ENCODE measurements around the gene FBXL7. TPM values are rescaled to one million over a fixed set of nuclear protein-coding genes. Genes with fewer than 3 reads are reported as not detected.

The FBXL7 gene
- total and polyA plus RNA-seq, 12 donors: 8.7 to 33.4 (median 23.5) TPM

DNA sequence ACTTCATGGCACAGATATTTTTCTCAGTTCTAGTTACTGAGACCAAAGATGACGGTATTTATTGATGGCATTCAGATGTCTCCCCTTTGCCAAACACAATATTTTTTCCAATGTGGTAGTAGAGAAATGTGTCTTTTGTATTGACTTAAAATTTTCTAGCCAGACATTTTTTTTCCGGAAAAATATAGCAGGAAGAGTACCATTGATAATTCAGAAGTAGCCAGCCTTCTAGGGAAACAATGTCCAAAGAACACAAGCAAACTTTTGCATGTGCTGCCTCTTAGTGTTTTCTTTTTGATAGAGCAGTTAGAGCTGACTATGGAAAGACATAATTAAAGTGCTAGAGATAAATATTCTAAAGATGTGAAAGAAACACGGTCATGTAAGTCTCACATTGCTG lies 448.2 kb downstream of the FBXL7 start:
- H3K27me3 ChIP-seq: no peaks in the 10 kb centered on the region
- DNase-seq: no peak
- ATAC-seq: no peak
- peak in 3 of 9 donors; percentile 27 to 44 (median 28) for TF ChIP-seq CTCF (IDR thresholded peaks at IDR 0.05)
- H3K27ac ChIP-seq: no peak overlapping the region
- 65 to 69% methylated on average over 3 of the region's 3 CpGs for WGBS, 2 donors
- H3K4me3 ChIP-seq: no peak overlapping the region
- H3K36me3 ChIP-seq: peaks cover 0 to 29% (median 0%) of the 10 kb centered on the region in 9 donors
- H3K9me3 ChIP-seq: peaks cover 0 to 4% (median 0%) of the 10 kb centered on the region in 11 donors
- H3K4me1 ChIP-seq: peaks cover 0 to 7% (median 0%) of the 10 kb centered on the region in 9 donors
- intact Hi-C loops (cut with DNase I): no loop called here

DNA sequence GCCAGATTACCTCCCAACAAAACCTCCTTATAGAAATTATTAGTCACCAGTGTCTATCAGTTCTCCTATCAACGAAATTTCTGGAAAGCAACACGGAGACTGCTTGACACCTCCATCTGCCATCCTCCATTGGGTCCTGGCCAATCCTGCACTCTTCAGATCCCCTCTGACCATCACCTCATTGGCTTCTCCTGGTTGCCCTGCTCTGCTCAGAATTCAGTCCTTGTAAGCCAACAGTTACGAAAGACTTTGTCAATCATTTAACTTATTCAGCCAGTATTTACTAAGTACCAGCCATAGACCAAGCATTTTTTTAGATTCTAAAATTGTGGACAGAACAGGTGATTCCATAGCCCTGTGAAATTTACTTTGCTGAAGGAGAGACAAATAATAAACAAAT lies 451.1 kb downstream of the FBXL7 start:
- DNase-seq: no peak
- 89 to 94% methylated on average over 3 of the region's 3 CpGs for WGBS, 2 donors

DNA sequence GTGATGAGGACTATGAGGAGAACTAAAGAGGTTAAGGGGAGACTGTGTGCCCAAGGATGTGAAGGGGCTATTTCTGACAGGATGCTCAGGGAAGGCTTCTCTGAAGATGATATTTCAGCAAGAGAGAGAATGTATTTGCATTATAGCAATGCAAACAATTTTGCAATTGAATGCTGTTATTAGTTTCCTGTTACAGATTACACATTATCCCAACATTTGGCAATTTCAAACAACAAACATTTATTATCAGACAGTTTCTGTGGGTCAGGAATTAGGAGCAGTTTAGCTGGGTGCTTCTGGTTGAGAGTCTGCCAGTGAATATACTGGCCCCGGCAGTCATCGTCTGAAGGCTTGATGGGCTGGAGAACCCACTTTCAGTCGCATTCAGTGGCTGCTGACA lies 451.6 kb downstream of the FBXL7 start:
- Histone ChIP-seq H3K27me3 (no peaks in the 10 kb centered on the region), H3K27ac (no peak overlapping the region), H3K4me3 (no peak overlapping the region), H3K9me3 (peaks cover 0 to 4% (median 0%) of the 10 kb centered on the region in 11 donors), H3K36me3 (peaks cover 0 to 16% (median 0%) of the 10 kb centered on the region in 9 donors), H3K4me1 (peaks cover 0 to 7% (median 0%) of the 10 kb centered on the region in 9 donors)
- intact Hi-C loops (cut with DNase I): no loop called here
- no peak for DNase-seq
- TF ChIP-seq CTCF (IDR thresholded peaks at IDR 0.05): no peak
- no peak for ATAC-seq
- WGBS, 2 donors: 95 to 97% methylated on average over 3 of the region's 3 CpGs

More for the DNA sequence above, 451.1 kb downstream of the FBXL7 start:
- no peak overlapping the region for H3K27ac ChIP-seq
- intact Hi-C loops (cut with DNase I): no loop called here
- H3K4me1 ChIP-seq: peaks cover 0 to 7% (median 0%) of the 10 kb centered on the region in 9 donors
- ATAC-seq: no peak
- no peak overlapping the region for H3K4me3 ChIP-seq
- no peak for TF ChIP-seq CTCF (IDR thresholded peaks at IDR 0.05)
- no peaks in the 10 kb centered on the region for H3K27me3 ChIP-seq
- peaks cover 0 to 4% (median 0%) of the 10 kb centered on the region in 11 donors for H3K9me3 ChIP-seq
- peaks cover 0 to 18% (median 0%) of the 10 kb centered on the region in 9 donors for H3K36me3 ChIP-seq

DNA sequence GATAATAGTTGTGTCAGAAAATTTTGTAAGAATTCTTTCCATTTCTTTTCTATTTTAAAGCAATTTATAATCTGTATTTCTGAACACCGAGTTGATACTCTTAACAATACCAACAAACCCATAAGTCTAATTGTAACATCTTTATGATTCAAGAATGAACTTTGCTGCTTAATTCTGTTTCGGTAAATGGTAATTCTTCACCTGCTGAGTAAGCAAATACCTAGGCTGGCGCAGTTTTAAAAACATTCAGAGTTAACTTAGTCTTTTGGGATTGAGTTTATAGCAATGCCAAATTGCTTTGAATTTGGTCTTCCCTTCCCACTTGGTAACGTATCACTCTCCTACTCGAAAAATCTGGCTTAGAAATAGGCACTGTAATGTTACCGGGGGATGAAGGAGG lies 456.6 kb downstream of the FBXL7 start:
- intact Hi-C loops (cut with DNase I): no loop called here
- Histone ChIP-seq H3K27me3 (no peaks in the 10 kb centered on the region), H3K4me1 (no peaks in the 10 kb centered on the region), H3K9me3 (no peaks in the 10 kb centered on the region), H3K4me3 (no peak overlapping the region), H3K36me3 (no peaks in the 10 kb centered on the region), H3K27ac (no peak overlapping the region)
- ATAC-seq (no peak), DNase-seq (no peak)
- TF ChIP-seq CTCF (IDR thresholded peaks at IDR 0.05): no peak
- 97% methylated on average over 6 of the region's 6 CpGs for WGBS, 2 donors

Measured in heart right ventricle (tissue), 16 donors.